Transverse colon (tissue), 4 donors: Measurements from ENCODE around the gene ZNF619.

ENCODE experiments used
- CTCF ChIP-seq, 5 experiments: fragments of 200-600 bp in 3 of 5; fragments of 450-650 bp in 2 of 5; sonication (generic) in 3 of 5; IDR thresholded peaks; 1 replicate in 2 of 5; 2 replicates in 3 of 5; pipeline ENCODE4 v1.5.1; 2016 to 2017; ENCODE audit warnings: antibody characterized with exemption in 5 of 5, inconsistent platforms in 3 of 5, mild to moderate bottlenecking in 2 of 5, moderate library complexity in 1 of 5
- POLR2A ChIP-seq: fragments of 450-650 bp; IDR thresholded peaks from one replicate; pipeline ENCODE4 v1.6.1; 2016; ENCODE audit warnings: antibody characterized with exemption, mild to moderate bottlenecking, moderate library complexity
- POLR2AphosphoS5 ChIP-seq, 3 donors: sonication (generic); formaldehyde crosslinking; IDR thresholded peaks; one replicate each; pipeline ENCODE4 v1.6.1; 2016; ENCODE audit warnings: antibody characterized with exemption in 3 of 3

GRCh38 chr3:40452057-40452456, 24.9 kb upstream of the ZNF619 start:
- no peak for TF ChIP-seq POLR2A
- no peak for TF ChIP-seq POLR2AphosphoS5 (IDR thresholded peaks at IDR 0.05)
- no peak for TF ChIP-seq CTCF (IDR thresholded peaks at IDR 0.05)
